Tibial nerve (tissue), 3 donors: ENCODE data around the gene PPIA.

Experiments used
- CTCF ChIP-seq, 5 experiments: fragments of 200-600 bp in 3 of 5; fragments of 450-650 bp in 2 of 5; sonication (generic) in 3 of 5; IDR thresholded peaks; one replicate each; pipeline ENCODE4 v1.5.1; 2016 to 2019; ENCODE audit warnings: antibody characterized with exemption in 5 of 5, mild to moderate bottlenecking in 3 of 5, moderate library complexity in 2 of 5
- POLR2A ChIP-seq, 2 donors: fragments of 450-650 bp; IDR thresholded peaks; one replicate each; pipeline ENCODE4 v1.6.1; 2017; ENCODE audit warnings: antibody characterized with exemption in 2 of 2, mild to moderate bottlenecking in 2 of 2, moderate library complexity in 2 of 2

- TF ChIP-seq CTCF (IDR thresholded peaks at IDR 0.05) (no peak), POLR2A (IDR thresholded peaks at IDR 0.05) (no peak)
These were observed 42.3 kb downstream of the PPIA start for GRCh38 chr7:44838751-44839150.
